Thyroid gland (tissue), 4 donors: Measurements from ENCODE around the gene SORCS2.

Experiments used
- CTCF ChIP-seq, 6 experiments: fragments of 200-600 bp in 3 of 6; fragments of 450-650 bp in 3 of 6; sonication (generic) in 3 of 6; IDR thresholded peaks; one replicate each; pipeline ENCODE4 v1.5.1; 2016 to 2019; ENCODE audit warnings: antibody characterized with exemption in 6 of 6, mild to moderate bottlenecking in 2 of 6, inconsistent platforms in 1 of 6, moderate library complexity in 1 of 6
- POLR2A ChIP-seq, 2 donors: fragments of 450-650 bp; IDR thresholded peaks; one replicate each; pipeline ENCODE4 v1.6.1; 2017; ENCODE audit warnings: antibody characterized with exemption in 2 of 2, mild to moderate bottlenecking in 2 of 2, moderate library complexity in 1 of 2

GRCh38 chr4:7186516-7187167 is 5.7 kb upstream of the SORCS2 start:
- TF ChIP-seq CTCF (IDR thresholded peaks at IDR 0.05) (no peak), POLR2A (IDR thresholded peaks at IDR 0.05) (no peak)
